T-cell (primary cell): ENCODE results near the gene CDK5RAP2. TPM values are rescaled to one million over a fixed set of nuclear protein-coding genes. Genes with fewer than 3 reads are reported as not detected.

ENCODE experiments used
- ATAC-seq, 4 experiments: fragments of 200-7000 bp in 3 of 4; fragments of 150-1000 bp in 1 of 4; cut with Tn5 transposase; replicated peaks in 1 of 4; 1 replicate in 3 of 4; 2 replicates in 1 of 4; pipeline ENCODE4 v1.10.0; 2021; ENCODE audit warnings: moderate library complexity in 3 of 4, mild to moderate bottlenecking in 2 of 4, moderate number of reproducible peaks in 1 of 4
- CTCF ChIA-PET, 2 donors: fragments of 300-600 bp; sonication (Branson Sonifier 250); formaldehyde crosslinking; loops; one replicate each; lab custom pipeline; 2022; ENCODE audit warnings: antibody characterized with exemption in 2 of 2; lab: Charles Lee
- POLR2A ChIA-PET, 2 donors: fragments of 300-600 bp; sonication (Branson Sonifier 250); formaldehyde crosslinking; loops; one replicate each; lab custom pipeline; 2022; ENCODE audit warnings: antibody characterized with exemption in 2 of 2; lab: Charles Lee
- DNase-seq, 35 experiments: peaks; one replicate each; pipeline versions ENCODE4 v3.0.0 to v3.0.0-alpha.2; 2013 to 2023
- H3K27ac ChIP-seq: one replicate; pipeline ENCODE4 v1.5.1; 2013; ENCODE audit warnings: low read length
- H3K27me3 ChIP-seq, 2 experiments: replicated peaks in 1 of 2; 1 replicate in 1 of 2; 2 replicates in 1 of 2; pipeline versions ENCODE4 v1.6.1 to v1.7.0; 2013; ENCODE audit warnings: low read length in 1 of 2, mixed read lengths in 1 of 2; ENCODE audit not compliant: control insufficient read depth in 2 of 2, insufficient read depth in 2 of 2; ENCODE audit errors: extremely low read depth in 1 of 2
- H3K36me3 ChIP-seq, 2 donors: 1 replicate in 1 of 2; 2 replicates in 1 of 2; pipeline versions ENCODE4 v1.6.1 to v1.7.0; 2013; ENCODE audit warnings: low read length in 1 of 2; ENCODE audit not compliant: control insufficient read depth in 2 of 2, insufficient read depth in 1 of 2; ENCODE audit errors: extremely low read depth in 1 of 2
- H3K4me1 ChIP-seq, 2 experiments: 1 replicate in 1 of 2; 2 replicates in 1 of 2; pipeline versions ENCODE4 v1.6.1 to v1.7.0; 2013; ENCODE audit warnings: low read length in 2 of 2, mixed read lengths in 1 of 2; ENCODE audit not compliant: insufficient read depth in 2 of 2, control insufficient read depth in 1 of 2; ENCODE audit errors: extremely low read depth in 1 of 2
- H3K4me3 ChIP-seq, 2 donors: 1 replicate in 1 of 2; 2 replicates in 1 of 2; pipeline versions ENCODE4 v1.5.1 to v1.7.0; 2013; ENCODE audit warnings: mild to moderate bottlenecking in 2 of 2, low read length in 1 of 2, moderate library complexity in 1 of 2; ENCODE audit not compliant: control insufficient read depth in 1 of 2; ENCODE audit errors: extremely low read depth in 1 of 2
- H3K9me3 ChIP-seq: 2 replicates; pipeline ENCODE4 v1.7.0; 2013
- H3K27ac Mint-ChIP-seq, 2 donors: one replicate each; pipeline ENCODE4 v1.8.0; 2020 to 2021; ENCODE audit warnings: mild to moderate bottlenecking in 2 of 2, mixed read lengths in 2 of 2
- H3K27me3 Mint-ChIP-seq, 2 donors: one replicate each; pipeline ENCODE4 v1.8.0; 2021 to 2022; ENCODE audit warnings: mixed read lengths in 2 of 2
- H3K36me3 Mint-ChIP-seq: one replicate; pipeline ENCODE4 v1.8.0; 2021; ENCODE audit warnings: mixed read lengths
- H3K4me1 Mint-ChIP-seq, 3 donors: one replicate each; pipeline ENCODE4 v1.8.0; 2020 to 2022; ENCODE audit warnings: mixed read lengths in 3 of 3, mild to moderate bottlenecking in 1 of 3
- H3K4me3 Mint-ChIP-seq, 3 donors: one replicate each; pipeline ENCODE4 v1.8.0; 2020 to 2022; ENCODE audit warnings: mild to moderate bottlenecking in 3 of 3, mixed read lengths in 3 of 3, moderate library complexity in 3 of 3
- H3K9me3 Mint-ChIP-seq, 3 donors: one replicate each; pipeline ENCODE4 v1.8.0; 2020 to 2022; ENCODE audit warnings: mixed read lengths in 3 of 3
- WGBS: methylation state at CpG from one replicate; pipeline ENCODE4 v1.1.5; 2013; ENCODE audit warnings: missing lambda C conversion rate; ENCODE audit not compliant: insufficient coverage; 5-methylcytosine and 5-hydroxymethylcytosine counted together
- total RNA-seq, 35 experiments: library from RNA in 6 of 35; stranded (reverse) in 6 of 35; fragments of 120-200 nt in 1 of 35; gene quantifications; one replicate each; pipeline versions ENCODE4 v1.2.1 to v1.2.4 and lab custom pipeline; 2013 to 2026

Gene CDK5RAP2
- total RNA-seq, 5 donors from 2014 or later (not counting 1 experiment from before 2014, with no cell fraction given) = 66.3 to 79.8 (median 73.9) TPM

- no CpG with 5 or more reads among the region's 1 CpG for WGBS
- no peaks in the 10 kb centered on the region for H3K4me1 ChIP-seq
- Mint-ChIP-seq H3K4me1 (peaks cover 29 to 43% (median 30%) of the 10 kb centered on the region in 3 donors), H3K4me3 (no peak overlapping the region), H3K27me3 (no peaks in the 10 kb centered on the region), H3K36me3 (peaks cover 41% of the 10 kb centered on the region), H3K9me3 (no peaks in the 10 kb centered on the region), H3K27ac (no peak overlapping the region)
- no peak overlapping the region for H3K4me3 ChIP-seq
- ChIA-PET CTCF (no interaction called here), POLR2A (no interaction called here)
- peaks cover 12 to 47% of the 10 kb centered on the region in 2 donors for H3K36me3 ChIP-seq
- H3K27ac ChIP-seq = no peak overlapping the region
- H3K27me3 ChIP-seq = no peaks in the 10 kb centered on the region
- no peaks in the 10 kb centered on the region for H3K9me3 ChIP-seq
- ATAC-seq (no peak), DNase-seq (no peak)
These were observed 7.5 kb downstream of the CDK5RAP2 start for GRCh38 chr9:120572472-120572871.

- Histone ChIP-seq H3K27me3 (no peaks in the 10 kb centered on the region), H3K4me3 (no peak overlapping the region), H3K9me3 (no peaks in the 10 kb centered on the region), H3K36me3 (peaks cover 12 to 53% of the 10 kb centered on the region in 2 donors), H3K27ac (no peak overlapping the region), H3K4me1 (no peaks in the 10 kb centered on the region)
- Mint-ChIP-seq H3K27ac (no peak overlapping the region), H3K36me3 (peaks cover 47% of the 10 kb centered on the region), H3K9me3 (no peaks in the 10 kb centered on the region), H3K4me1 (peaks cover 21 to 35% (median 22%) of the 10 kb centered on the region in 3 donors), H3K27me3 (no peaks in the 10 kb centered on the region), H3K4me3 (no peak overlapping the region)
- DNase-seq = no peak
- CTCF ChIA-PET = no interaction called here
- ATAC-seq = no peak
- POLR2A ChIA-PET = no interaction called here
- 100% methylated on average over 6 of the region's 11 CpGs for WGBS
These were observed 8.3 kb downstream of the CDK5RAP2 start for GRCh38 chr9:120571443-120572257.

- no peak overlapping the region for H3K4me3 Mint-ChIP-seq
- peaks cover 11 to 34% (median 15%) of the 10 kb centered on the region in 3 donors for H3K4me1 Mint-ChIP-seq
- peaks cover 52% of the 10 kb centered on the region for H3K36me3 Mint-ChIP-seq
- 96% methylated on average over 4 of the region's 5 CpGs for WGBS
- H3K4me3 ChIP-seq = no peak overlapping the region
- DNase-seq = no peak
- H3K27ac ChIP-seq = no peak overlapping the region
- ATAC-seq = no peak
- H3K27me3 Mint-ChIP-seq = no peaks in the 10 kb centered on the region
- peaks cover 12 to 59% of the 10 kb centered on the region in 2 donors for H3K36me3 ChIP-seq
- ChIA-PET POLR2A (no interaction called here), CTCF (no interaction called here)
- H3K27ac Mint-ChIP-seq = peak overlapping the region in 1 of 2 donors; percentile 30
- H3K9me3 Mint-ChIP-seq = no peaks in the 10 kb centered on the region
- H3K4me1 ChIP-seq = no peaks in the 10 kb centered on the region
- H3K9me3 ChIP-seq = no peaks in the 10 kb centered on the region
- no peaks in the 10 kb centered on the region for H3K27me3 ChIP-seq
These were observed 9.7 kb downstream of the CDK5RAP2 start for GRCh38 chr9:120570296-120570695.

GRCh38 chr9:120569556-120569955 lies 10.4 kb downstream of the CDK5RAP2 start:
- no peak overlapping the region for H3K27ac Mint-ChIP-seq
- no peaks in the 10 kb centered on the region for H3K27me3 Mint-ChIP-seq
- Histone ChIP-seq H3K27me3 (no peaks in the 10 kb centered on the region), H3K4me3 (no peak overlapping the region), H3K9me3 (no peaks in the 10 kb centered on the region), H3K27ac (no peak overlapping the region), H3K36me3 (peaks cover 12 to 66% of the 10 kb centered on the region in 2 donors), H3K4me1 (no peaks in the 10 kb centered on the region)
- 97% methylated on average over 5 of the region's 5 CpGs for WGBS
- DNase-seq = no peak
- no peak for ATAC-seq
- ChIA-PET CTCF (no interaction called here), POLR2A (no interaction called here)
- peaks cover 9 to 33% (median 19%) of the 10 kb centered on the region in 3 donors for H3K4me1 Mint-ChIP-seq
- H3K4me3 Mint-ChIP-seq = no peak overlapping the region
- H3K9me3 Mint-ChIP-seq = no peaks in the 10 kb centered on the region
- peaks cover 59% of the 10 kb centered on the region for H3K36me3 Mint-ChIP-seq

- peaks cover 63% of the 10 kb centered on the region for H3K36me3 Mint-ChIP-seq
- no peak for ATAC-seq
These were observed 11.2 kb downstream of the CDK5RAP2 start for GRCh38 chr9:120568816-120569215.

GRCh38 chr9:120567874-120568273 lies 12.1 kb downstream of the CDK5RAP2 start:
- Mint-ChIP-seq H3K4me3 (no peak overlapping the region), H3K36me3 (peaks cover 70% of the 10 kb centered on the region), H3K27me3 (no peaks in the 10 kb centered on the region), H3K27ac (no peak overlapping the region), H3K9me3 (no peaks in the 10 kb centered on the region), H3K4me1 (peaks cover 4 to 22% (median 11%) of the 10 kb centered on the region in 3 donors)
- Histone ChIP-seq H3K4me1 (no peaks in the 10 kb centered on the region), H3K27ac (no peak overlapping the region), H3K9me3 (no peaks in the 10 kb centered on the region), H3K27me3 (no peaks in the 10 kb centered on the region), H3K36me3 (peaks cover 19 to 81% of the 10 kb centered on the region in 2 donors), H3K4me3 (no peak overlapping the region)
- DNase-seq = no peak
- CTCF ChIA-PET = no interaction called here
- POLR2A ChIA-PET = no interaction called here
- WGBS = 82% methylated on average over 2 of the region's 4 CpGs
- no peak for ATAC-seq

More at GRCh38 chr9:120568816-120569215, 11.2 kb downstream of the CDK5RAP2 start:
- CTCF ChIA-PET = no interaction called here
- Histone ChIP-seq H3K27me3 (no peaks in the 10 kb centered on the region), H3K9me3 (no peaks in the 10 kb centered on the region), H3K27ac (no peak overlapping the region), H3K4me3 (no peak overlapping the region), H3K4me1 (no peaks in the 10 kb centered on the region), H3K36me3 (peaks cover 12 to 72% of the 10 kb centered on the region in 2 donors)
- Mint-ChIP-seq H3K4me1 (peaks cover 2 to 26% (median 12%) of the 10 kb centered on the region in 3 donors), H3K4me3 (no peak overlapping the region), H3K27ac (no peak overlapping the region), H3K9me3 (no peaks in the 10 kb centered on the region), H3K27me3 (no peaks in the 10 kb centered on the region)
- no peak for DNase-seq
- POLR2A ChIA-PET = no interaction called here
- no CpG with 5 or more reads among the region's 5 CpGs for WGBS
